Right lobe of liver (tissue), 6 donors: ENCODE results near the gene BCL2L11. TPM values are rescaled to one million over a fixed set of nuclear protein-coding genes. Genes with fewer than 3 reads are reported as not detected.

ENCODE experiments used
- ATAC-seq, 4 donors: fragments of 200-7000 bp; cut with Tn5 transposase; one replicate each; pipeline ENCODE4 v1.9.1; 2020; ENCODE audit warnings: mild to moderate bottlenecking in 4 of 4, moderate library complexity in 4 of 4
- DNase-seq, 3 donors: peaks; one replicate each; pipeline ENCODE4 v3.0.0-alpha.2; 2020
- H3K27ac ChIP-seq, 3 donors: fragments of 200-600 bp; one replicate each; pipeline ENCODE4 v1.8.0; 2022
- H3K27me3 ChIP-seq, 2 donors: fragments of 200-600 bp; one replicate each; pipeline ENCODE4 v1.8.0; 2022
- H3K36me3 ChIP-seq, 4 donors: fragments of 200-600 bp; sonication (generic) in 1 of 4; one replicate each; pipeline versions ENCODE4 v1.5.1 to v1.8.0; 2017 to 2022; ENCODE audit warnings: control low read depth in 1 of 4
- H3K4me1 ChIP-seq, 4 donors: fragments of 200-600 bp; sonication (generic) in 1 of 4; one replicate each; pipeline versions ENCODE4 v1.5.1 to v1.8.0; 2017 to 2022; ENCODE audit warnings: control low read depth in 1 of 4
- H3K4me3 ChIP-seq, 3 donors: fragments of 200-600 bp; one replicate each; pipeline ENCODE4 v1.8.0; 2022
- H3K9me3 ChIP-seq, 4 donors: fragments of 200-600 bp; sonication (generic) in 1 of 4; one replicate each; pipeline versions ENCODE4 v1.5.1 to v1.8.0; 2017 to 2022; ENCODE audit warnings: control low read depth in 1 of 4
- POLR2A ChIP-seq: fragments of 450-650 bp; IDR thresholded peaks from one replicate; pipeline ENCODE4 v1.6.1; 2017; ENCODE audit warnings: antibody characterized with exemption, mild to moderate bottlenecking
- WGBS: methylation state at CpG from one replicate; pipeline ENCODE4 v1.1.6; 2018; ENCODE audit warnings: low coverage, low lambda C conversion rate; ENCODE audit not compliant: insufficient coverage; ENCODE audit errors: missing lambda C conversion rate; 5-methylcytosine and 5-hydroxymethylcytosine counted together
- intact Hi-C, 2 donors: fragments of 100-400 bp; cut with DNase I; formaldehyde crosslinking; loops; one replicate each; pipeline versions ENCODE4 v1.11.2 to v1.14.1; 2022
- total RNA-seq, 6 experiments: library from RNA; depleted of rRNA in 2 of 6; stranded (reverse); fragments of >200 nt in 2 of 6; fragmentation: NEBNext Ultra II Directional in 3 of 6; extraction: Animal tissue kit (Norgen Biotek cat#: 25700) in 3 of 6; gene quantifications; one replicate each; pipeline versions ENCODE4 v1.1.0 to v1.2.4, GENCODE V29; 2016 to 2023
- TF ChIP-seq, protein P1 (sequence below), 4 donors: fragments of 200-600 bp in 3 of 4; fragments of 450-650 bp in 1 of 4; IDR thresholded peaks; one replicate each; pipeline versions ENCODE4 v1.5.1 to v1.8.0; 2016 to 2022; ENCODE audit warnings: antibody characterized with exemption in 4 of 4, mild to moderate bottlenecking in 2 of 4
- donor health status: DM: no; HTN: yes; CAD: no.
- donor health status: DM: no; HTN: no; CAD: no.
- donor health status: DM: no; HTN: no; CAD: no.
- donor health status: DM: no; HTN: yes; CAD: no.
- donor health status: DM: no; HTN: yes; CAD: no.

The BCL2L11 gene
- total RNA-seq, 6 experiments from 2014 or later = 6.5 to 13.0 (median 8.8) TPM

DNA sequence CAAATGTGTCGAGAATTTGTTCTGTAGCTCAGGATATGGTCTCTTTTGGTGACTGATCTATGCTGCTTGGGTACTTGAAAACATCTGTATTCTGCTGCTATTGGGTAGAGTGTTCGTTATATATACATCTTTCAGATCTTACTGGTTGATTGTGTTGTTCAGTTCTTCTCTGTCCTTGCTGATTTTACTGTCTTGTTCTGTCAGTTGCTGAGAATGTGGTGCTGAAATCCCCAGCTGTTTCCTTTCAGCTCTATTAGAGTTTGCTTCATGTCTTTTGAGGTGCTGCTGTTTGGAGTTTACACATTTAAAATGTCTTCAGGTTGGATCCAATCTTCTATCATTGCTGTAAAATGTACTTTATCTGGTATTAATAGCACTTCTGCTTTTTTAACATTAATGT, 12.9 kb downstream of the BCL2L11 start:
- no peak overlapping the region for H3K27ac ChIP-seq
- DNase-seq (no peak), ATAC-seq (no peak)
- TF ChIP-seq, protein P1, sequence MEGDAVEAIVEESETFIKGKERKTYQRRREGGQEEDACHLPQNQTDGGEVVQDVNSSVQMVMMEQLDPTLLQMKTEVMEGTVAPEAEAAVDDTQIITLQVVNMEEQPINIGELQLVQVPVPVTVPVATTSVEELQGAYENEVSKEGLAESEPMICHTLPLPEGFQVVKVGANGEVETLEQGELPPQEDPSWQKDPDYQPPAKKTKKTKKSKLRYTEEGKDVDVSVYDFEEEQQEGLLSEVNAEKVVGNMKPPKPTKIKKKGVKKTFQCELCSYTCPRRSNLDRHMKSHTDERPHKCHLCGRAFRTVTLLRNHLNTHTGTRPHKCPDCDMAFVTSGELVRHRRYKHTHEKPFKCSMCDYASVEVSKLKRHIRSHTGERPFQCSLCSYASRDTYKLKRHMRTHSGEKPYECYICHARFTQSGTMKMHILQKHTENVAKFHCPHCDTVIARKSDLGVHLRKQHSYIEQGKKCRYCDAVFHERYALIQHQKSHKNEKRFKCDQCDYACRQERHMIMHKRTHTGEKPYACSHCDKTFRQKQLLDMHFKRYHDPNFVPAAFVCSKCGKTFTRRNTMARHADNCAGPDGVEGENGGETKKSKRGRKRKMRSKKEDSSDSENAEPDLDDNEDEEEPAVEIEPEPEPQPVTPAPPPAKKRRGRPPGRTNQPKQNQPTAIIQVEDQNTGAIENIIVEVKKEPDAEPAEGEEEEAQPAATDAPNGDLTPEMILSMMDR (IDR thresholded peaks at IDR 0.05) = no peak
- TF ChIP-seq POLR2A = no peak
- H3K4me3 ChIP-seq = no peak overlapping the region
- WGBS = 90% methylated on average over 2 of the region's 2 CpGs
- no peaks in the 10 kb centered on the region for H3K27me3 ChIP-seq
- H3K9me3 ChIP-seq = no peaks in the 10 kb centered on the region
- H3K4me1 ChIP-seq = no peaks in the 10 kb centered on the region
- no peaks in the 10 kb centered on the region for H3K36me3 ChIP-seq
- intact Hi-C loops = no loop called here

DNA sequence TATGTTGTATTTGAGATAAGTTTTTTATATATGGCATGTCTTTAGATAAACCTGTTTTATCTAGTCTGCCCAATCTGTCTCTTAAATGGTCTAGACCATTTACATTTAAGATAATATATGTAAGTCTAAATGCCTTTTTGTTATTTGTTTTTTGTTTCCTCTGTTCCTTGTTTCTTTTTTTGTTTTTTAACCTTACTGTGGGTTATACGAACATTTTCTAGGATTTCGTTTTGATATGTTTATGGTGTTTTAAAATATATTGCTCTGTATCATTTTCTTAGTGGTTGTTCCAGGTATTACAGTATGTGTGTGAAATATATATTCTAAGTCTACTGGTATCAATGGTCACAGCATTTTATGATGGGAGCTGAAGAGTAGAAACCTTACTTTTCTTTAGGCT, 13.3 kb downstream of the BCL2L11 start:
- no peak for DNase-seq
- no peaks in the 10 kb centered on the region for H3K36me3 ChIP-seq
- no peaks in the 10 kb centered on the region for H3K27me3 ChIP-seq
- ATAC-seq = no peak
- no peak overlapping the region for H3K27ac ChIP-seq
- H3K4me1 ChIP-seq = no peaks in the 10 kb centered on the region
- no peak overlapping the region for H3K4me3 ChIP-seq
- 96% methylated on average over 2 of the region's 2 CpGs for WGBS
- intact Hi-C loops = no loop called here
- no peaks in the 10 kb centered on the region for H3K9me3 ChIP-seq
- TF ChIP-seq, protein P1 (IDR thresholded peaks at IDR 0.05) = peak in 1 of 4 donors; percentile 13
- no peak for TF ChIP-seq POLR2A

DNA sequence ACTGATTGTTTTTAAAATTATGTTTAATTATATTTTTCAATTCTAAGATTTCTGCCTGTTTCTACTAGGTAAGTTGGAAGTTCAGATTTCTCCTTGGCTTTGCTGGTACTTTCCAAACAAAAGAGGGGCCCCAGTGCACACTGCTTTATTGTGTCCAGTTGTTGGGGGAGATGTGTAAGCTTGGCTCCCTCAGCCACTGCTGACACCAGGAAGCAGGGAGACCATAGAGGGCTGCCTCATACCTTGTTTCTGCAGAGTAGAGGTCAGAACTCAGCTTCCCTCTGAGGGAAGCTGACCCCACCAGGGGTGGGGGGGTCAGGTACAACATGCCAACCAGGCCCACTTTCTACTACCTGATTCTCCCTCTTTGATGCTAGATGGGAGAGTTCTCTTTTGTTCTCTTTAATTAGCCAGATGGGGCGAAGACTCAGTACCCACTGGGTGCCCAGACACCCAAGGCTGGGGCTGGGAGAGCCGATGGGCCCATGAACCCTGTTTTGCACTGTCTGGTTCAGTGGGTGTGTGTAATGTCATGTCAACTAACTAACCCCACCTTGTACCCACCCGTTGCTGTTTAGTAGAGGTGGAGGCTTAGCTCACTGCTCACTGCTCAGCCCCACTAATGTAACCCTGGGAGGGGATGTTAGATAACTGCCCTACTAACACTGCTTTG, 14.7 kb downstream of the BCL2L11 start:
- H3K4me3 ChIP-seq = no peak overlapping the region
- ATAC-seq = no peak
- no peak for TF ChIP-seq POLR2A
- TF ChIP-seq, protein P1 (IDR thresholded peaks at IDR 0.05) = no peak
- no peaks in the 10 kb centered on the region for H3K36me3 ChIP-seq
- WGBS = no CpG with 5 or more reads among the region's 3 CpGs
- peaks cover 0 to 10% (median 3%) of the 10 kb centered on the region in 4 donors for H3K4me1 ChIP-seq
- DNase-seq = no peak
- H3K9me3 ChIP-seq = no peaks in the 10 kb centered on the region
- H3K27ac ChIP-seq = no peak overlapping the region
- H3K27me3 ChIP-seq = no peaks in the 10 kb centered on the region
- intact Hi-C loops = no loop called here

DNA sequence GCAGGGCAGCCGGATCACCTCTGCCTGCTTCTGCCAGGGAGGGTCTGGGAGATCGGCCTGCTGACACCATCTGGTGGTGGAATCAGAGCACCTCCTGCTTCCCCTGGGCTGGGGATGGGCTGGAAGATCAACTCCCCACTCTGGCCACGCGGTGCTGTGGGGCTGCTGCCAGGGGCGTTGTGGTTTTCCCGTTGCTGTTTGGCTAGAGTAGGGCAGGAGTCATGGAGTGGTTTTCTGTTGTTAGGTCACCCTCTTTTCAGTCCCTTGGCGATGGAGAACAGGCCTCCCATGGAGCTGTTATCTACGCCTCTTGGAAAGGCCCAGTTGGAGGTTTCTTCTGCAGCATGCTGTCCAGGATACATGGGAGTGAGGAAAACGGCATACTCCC, 15.2 kb downstream of the BCL2L11 start:
- peaks cover 0 to 3% (median 0%) of the 10 kb centered on the region in 4 donors for H3K36me3 ChIP-seq
- WGBS = 83% methylated on average over 1 of the region's 9 CpGs
- no peak overlapping the region for H3K27ac ChIP-seq
- no peak overlapping the region for H3K4me3 ChIP-seq
- no peaks in the 10 kb centered on the region for H3K9me3 ChIP-seq
- TF ChIP-seq, protein P1 (IDR thresholded peaks at IDR 0.05) = peak in 2 of 4 donors; percentile 10 to 30
- TF ChIP-seq POLR2A = no peak
- DNase-seq (peak in 2 of 3 donors; percentile 58 to 59), ATAC-seq (peak; percentile 51 to 68 (median 59))
- H3K27me3 ChIP-seq = no peaks in the 10 kb centered on the region
- intact Hi-C loops = no loop called here
- peaks cover 0 to 10% (median 3%) of the 10 kb centered on the region in 4 donors for H3K4me1 ChIP-seq
